Measurements from ENCODE around the gene RIF1.

GRCh38 chr2:151439127-151439526 lies 29.4 kb downstream of the RIF1 start:
- TF ChIP-seq PATZ1 (CRISPR knock-in tag; IDR thresholded peaks at IDR 0.05; ENCODE audit: borderline replicate concordance): no peak
- TF ChIP-seq TOX (CRISPR knock-in tag; IDR thresholded peaks at IDR 0.05; ENCODE audit: borderline replicate concordance): no peak
- no peak for TF ChIP-seq CSRNP3 (CRISPR knock-in tag; IDR thresholded peaks at IDR 0.05)
- no peak for TF ChIP-seq CREB5 (CRISPR knock-in tag; IDR thresholded peaks at IDR 0.05; ENCODE audit: low read depth)
